ENCODE data around the gene CMIP. TPM values are rescaled to one million over a fixed set of nuclear protein-coding genes. Genes with fewer than 3 reads are reported as not detected.

The CMIP gene
- total RNA-seq, 4 donors from 2014 or later, result 40.0 to 69.6 (median 47.0) TPM

- H3K9me3 ChIP-seq, result no peaks in the 10 kb centered on the region
- H3K36me3 ChIP-seq, result peaks cover 0 to 2% (median 0%) of the 10 kb centered on the region in 4 donors
- intact Hi-C loops (cut with DNase I; ENCODE audit: low total_unique reads), result no loop called here
- no peak overlapping the region for H3K27ac ChIP-seq
- in situ Hi-C loops (cut with MboI; ENCODE audit: low pct_ligation_motif_present in 1 of 4, low pct_unique_long_range_greater_than_20kb in 1 of 4, low sequenced_read_pairs in 3 of 4), result no loop called here
- no peak overlapping the region for H3K4me3 ChIP-seq
- no peaks in the 10 kb centered on the region for H3K27me3 ChIP-seq
- WGBS, 2 donors (ENCODE audit: low coverage in 1 of 2), result 88% methylated on average over 8 of the region's 8 CpGs; no CpG with 5 or more reads in 1 of the 2 donors
- TF ChIP-seq CTCF (IDR thresholded peaks at IDR 0.05), result no peak
- peaks cover 3 to 46% (median 10%) of the 10 kb centered on the region in 4 donors for H3K4me1 ChIP-seq
- no peak for DNase-seq
Observed at GRCh38 chr16:81467815-81468214, 23.2 kb downstream of the CMIP start.

- Histone ChIP-seq H3K4me1 (peaks cover 3 to 48% (median 12%) of the 10 kb centered on the region in 4 donors), H3K9me3 (no peaks in the 10 kb centered on the region), H3K27ac (peak overlapping the region in 2 of 4 donors; percentile 59 to 68), H3K36me3 (peaks cover 0 to 2% (median 0%) of the 10 kb centered on the region in 4 donors), H3K27me3 (no peaks in the 10 kb centered on the region), H3K4me3 (no peak overlapping the region)
- WGBS, 2 donors (ENCODE audit: low coverage in 1 of 2), result 95% methylated on average over 19 of the region's 19 CpGs; no CpG with 5 or more reads in 1 of the 2 donors
- no peak for TF ChIP-seq POLR2AphosphoS5 (IDR thresholded peaks at IDR 0.05)
- no peak for DNase-seq
- intact Hi-C loops (cut with DNase I; ENCODE audit: low total_unique reads), result no loop called here
- in situ Hi-C loops (cut with MboI; ENCODE audit: low pct_ligation_motif_present in 1 of 4, low pct_unique_long_range_greater_than_20kb in 1 of 4, low sequenced_read_pairs in 3 of 4), result no loop called here
Observed at GRCh38 chr16:81468269-81468902, 23.8 kb downstream of the CMIP start.

GRCh38 chr16:81469183-81469677, 24.6 kb downstream of the CMIP start:
- Histone ChIP-seq H3K9me3 (no peaks in the 10 kb centered on the region), H3K27me3 (no peaks in the 10 kb centered on the region), H3K4me3 (no peak overlapping the region), H3K4me1 (peaks cover 3 to 57% (median 17%) of the 10 kb centered on the region in 4 donors), H3K36me3 (peaks cover 0 to 2% (median 0%) of the 10 kb centered on the region in 4 donors), H3K27ac (peak overlapping the region; percentile 50 to 68 (median 56))
- no peak for DNase-seq
- intact Hi-C loops (cut with DNase I; ENCODE audit: low total_unique reads) (no loop called here), in situ Hi-C loops (cut with MboI; ENCODE audit: low pct_ligation_motif_present in 1 of 4, low pct_unique_long_range_greater_than_20kb in 1 of 4, low sequenced_read_pairs in 3 of 4) (no loop called here)
- TF ChIP-seq CTCF (IDR thresholded peaks at IDR 0.05) (no peak), POLR2A (IDR thresholded peaks at IDR 0.05) (no peak), POLR2AphosphoS5 (IDR thresholded peaks at IDR 0.05) (no peak), EP300 (IDR thresholded peaks at IDR 0.05; ENCODE audit: low read depth) (no peak)
- WGBS, 2 donors (ENCODE audit: low coverage in 1 of 2), result 79 to 100% methylated on average over 1 to 4 of the region's 4 CpGs

- Histone ChIP-seq H3K27me3 (no peaks in the 10 kb centered on the region), H3K9me3 (no peaks in the 10 kb centered on the region), H3K4me3 (peak overlapping the region in 1 of 4 donors; percentile 7), H3K36me3 (peaks cover 0 to 2% (median 0%) of the 10 kb centered on the region in 4 donors), H3K27ac (peak overlapping the region; percentile 54 to 77 (median 64)), H3K4me1 (peaks cover 3 to 63% (median 18%) of the 10 kb centered on the region in 4 donors)
- intact Hi-C loops (cut with DNase I; ENCODE audit: low total_unique reads), result loop anchor here (10.0 kb wide), 1 partner anchor 1465 kb away; no protein-coding TSS in a partner anchor
- WGBS, 2 donors (ENCODE audit: low coverage in 1 of 2), result 53 to 78% methylated on average over 4 to 13 of the region's 13 CpGs
- DNase-seq, result no peak
- TF ChIP-seq POLR2AphosphoS5 (IDR thresholded peaks at IDR 0.05) (no peak), POLR2A (IDR thresholded peaks at IDR 0.05) (no peak), EP300 (IDR thresholded peaks at IDR 0.05; ENCODE audit: low read depth) (no peak)
- in situ Hi-C loops (cut with MboI; ENCODE audit: low pct_ligation_motif_present in 1 of 4, low pct_unique_long_range_greater_than_20kb in 1 of 4, low sequenced_read_pairs in 3 of 4), result no loop called here
Observed at GRCh38 chr16:81469710-81470535, 25.3 kb downstream of the CMIP start.

All from transverse colon (tissue), 4 donors.